HepG2 (cell line): Measurements from ENCODE around the gene GPC6. TPM values are rescaled to one million over a fixed set of nuclear protein-coding genes. Genes with fewer than 3 reads are reported as not detected.

Experiments used
- ARID4A ChIP-seq: sonication (generic); formaldehyde crosslinking; IDR thresholded peaks from 2 replicates; pipeline ENCODE4 v1.5.0; 2020; ENCODE audit warnings: mild to moderate bottlenecking, missing genetic modification reagents, borderline replicate concordance
- DPF2 ChIP-seq: sonication (generic); formaldehyde crosslinking; IDR thresholded peaks from 2 replicates; pipeline ENCODE4 v1.4.0; 2020; ENCODE audit warnings: mild to moderate bottlenecking, low read depth, missing genetic modification reagents, borderline replicate concordance
- FOXK1 ChIP-seq: sonication (generic); formaldehyde crosslinking; IDR thresholded peaks from 2 replicates; pipeline ENCODE4 v1.4.0; 2020; ENCODE audit warnings: low read depth, missing genetic modification reagents, borderline replicate concordance
- GATAD1 ChIP-seq: IDR thresholded peaks from 2 replicates; pipeline ENCODE4 v1.6.1; 2016; ENCODE audit warnings: missing genetic modification reagents, missing compliant biosample characterization
- ISX ChIP-seq: sonication (generic); formaldehyde crosslinking; conservative IDR thresholded peaks from 2 replicates; pipeline ENCODE4 v1.5.0; 2020; ENCODE audit warnings: missing genetic modification reagents
- POGZ ChIP-seq: sonication (generic); formaldehyde crosslinking; IDR thresholded peaks from 2 replicates; pipeline ENCODE4 v1.4.0; 2020; ENCODE audit warnings: mild to moderate bottlenecking, missing genetic modification reagents
- PRDM15 ChIP-seq: sonication (generic); formaldehyde crosslinking; IDR thresholded peaks from 2 replicates; pipeline ENCODE4 v1.4.0; 2020; ENCODE audit warnings: missing genetic modification reagents
- SP140L ChIP-seq: sonication (generic); formaldehyde crosslinking; IDR thresholded peaks from 2 replicates; pipeline ENCODE4 v1.4.0; 2020; ENCODE audit warnings: missing genetic modification reagents, borderline replicate concordance
- TARDBP ChIP-seq: sonication (generic); formaldehyde crosslinking; IDR thresholded peaks from 2 replicates; pipeline ENCODE4 v1.8.0; 2022; ENCODE audit warnings: mild to moderate bottlenecking, missing genetic modification reagents
- ZNF124 ChIP-seq: sonication (generic); formaldehyde crosslinking; IDR thresholded peaks from 2 replicates; pipeline ENCODE4 v1.4.0; 2020; ENCODE audit warnings: missing genetic modification reagents
- ZNF251 ChIP-seq: sonication (generic); formaldehyde crosslinking; IDR thresholded peaks from 2 replicates; pipeline ENCODE4 v1.9.0; 2021; ENCODE audit warnings: mild to moderate bottlenecking, missing genetic modification reagents
- ZNF292 ChIP-seq: sonication (generic); formaldehyde crosslinking; IDR thresholded peaks from 2 replicates; pipeline ENCODE4 v1.8.1; 2022; ENCODE audit warnings: mild to moderate bottlenecking, low read depth, missing genetic modification reagents, borderline replicate concordance
- ZNF550 ChIP-seq: sonication (generic); formaldehyde crosslinking; IDR thresholded peaks from 2 replicates; pipeline ENCODE4 v1.4.0; 2020; ENCODE audit warnings: mild to moderate bottlenecking, missing genetic modification reagents, borderline replicate concordance
- ZNF652 ChIP-seq: IDR thresholded peaks from 2 replicates; pipeline ENCODE4 v1.6.1; 2016; ENCODE audit warnings: low read depth, borderline replicate concordance
- ZNF7 ChIP-seq: IDR thresholded peaks from 2 replicates; pipeline ENCODE4 v1.6.1; 2016; ENCODE audit warnings: missing biosample characterization, missing genetic modification reagents
- ZNF83 ChIP-seq: sonication (generic); formaldehyde crosslinking; IDR thresholded peaks from 2 replicates; pipeline ENCODE4 v1.4.0; 2020; ENCODE audit warnings: missing genetic modification reagents, mild to moderate bottlenecking, borderline replicate concordance
- polyA plus RNA-seq, 8 experiments: library from polyadenylated mRNA; depleted of rRNA in 3 of 8; stranded (reverse) in 7 of 8; unstranded in 1 of 8; fragments of >200 nt; fragmentation: Illumina TruSeq in 4 of 8; extraction: Trizol in 4 of 8; gene quantifications; 2 replicates each; pipeline versions ENCODE4 v1.2.1 to v1.2.3, GENCODE V29; 2011 to 2016; ENCODE audit warnings: low read depth in 4 of 8, missing spikeins in 1 of 8, mixed read lengths in 1 of 8; ENCODE audit not compliant: insufficient read depth in 1 of 8
- total RNA-seq, 5 experiments: library from RNA; depleted of rRNA; stranded (reverse); fragments of >200 nt; fragmentation: Illumina TruSeq; extraction: Trizol; gene quantifications; 2 replicates each; pipeline ENCODE4 v1.2.3, GENCODE V29; 2016; ENCODE audit warnings: low read depth in 1 of 5
- TF ChIP-seq, protein P1 (sequence below): fragments of 450-650 bp; IDR thresholded peaks from 2 replicates; pipeline ENCODE4 v1.6.1; 2016
- TF ChIP-seq, protein P2 (sequence below): sonication (generic); formaldehyde crosslinking; IDR thresholded peaks from 2 replicates; pipeline ENCODE4 v1.4.0; 2020; ENCODE audit warnings: missing genetic modification reagents

GPC6 gene
- total and polyA plus RNA-seq, 2 of the 13 experiments (the other 11 are each of a cell fraction or from before 2014, with no cell fraction given), result 24.5 to 33.9 TPM

DNA sequence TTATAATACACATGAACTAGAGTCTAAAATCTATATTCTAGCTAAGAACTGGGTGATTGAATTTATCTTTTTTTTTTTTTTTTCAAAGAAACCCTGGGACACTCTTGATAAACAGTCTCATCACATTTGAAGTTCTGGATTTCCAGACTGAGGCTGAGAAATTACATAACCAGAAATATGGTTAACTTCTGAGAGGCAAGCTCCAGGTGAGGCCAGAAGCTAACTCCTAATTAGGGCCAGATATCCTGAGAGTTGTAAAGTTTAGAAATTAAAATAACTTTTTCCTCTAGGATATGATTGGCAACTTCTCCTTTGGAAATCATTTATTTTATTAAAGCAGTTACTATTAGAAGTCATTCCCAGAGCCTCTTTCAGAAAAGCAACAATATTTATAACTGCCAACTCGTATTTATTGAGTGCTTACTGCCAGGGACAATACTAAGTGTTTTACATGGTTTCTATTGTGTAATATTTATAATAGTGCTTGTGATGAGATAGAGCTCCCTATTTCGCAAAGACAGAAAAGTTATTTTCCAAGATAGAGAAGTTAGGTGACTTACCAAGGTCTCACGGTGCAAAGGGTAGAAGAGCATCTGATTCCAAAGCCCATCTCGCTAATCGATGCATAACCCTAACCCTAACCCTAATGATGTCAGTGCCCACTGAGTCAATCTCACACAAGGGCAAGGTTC lies 1065.2 kb downstream of the GPC6 start (continued):
- peak; percentile 90 for TF ChIP-seq FOXK1
- no peak for TF ChIP-seq ZNF292 (CRISPR knock-in tag)
- TF ChIP-seq ZNF251 (CRISPR knock-in tag), result no peak
- TF ChIP-seq GATAD1 (CRISPR knock-in tag), result peak; percentile 59; the same call in 1 of the 2 replicates
- peak; percentile 60; the same call in 1 of the 2 replicates for TF ChIP-seq ZNF124 (CRISPR knock-in tag)
- TF ChIP-seq ZNF550 (CRISPR knock-in tag), result no peak
- TF ChIP-seq, protein P1, sequence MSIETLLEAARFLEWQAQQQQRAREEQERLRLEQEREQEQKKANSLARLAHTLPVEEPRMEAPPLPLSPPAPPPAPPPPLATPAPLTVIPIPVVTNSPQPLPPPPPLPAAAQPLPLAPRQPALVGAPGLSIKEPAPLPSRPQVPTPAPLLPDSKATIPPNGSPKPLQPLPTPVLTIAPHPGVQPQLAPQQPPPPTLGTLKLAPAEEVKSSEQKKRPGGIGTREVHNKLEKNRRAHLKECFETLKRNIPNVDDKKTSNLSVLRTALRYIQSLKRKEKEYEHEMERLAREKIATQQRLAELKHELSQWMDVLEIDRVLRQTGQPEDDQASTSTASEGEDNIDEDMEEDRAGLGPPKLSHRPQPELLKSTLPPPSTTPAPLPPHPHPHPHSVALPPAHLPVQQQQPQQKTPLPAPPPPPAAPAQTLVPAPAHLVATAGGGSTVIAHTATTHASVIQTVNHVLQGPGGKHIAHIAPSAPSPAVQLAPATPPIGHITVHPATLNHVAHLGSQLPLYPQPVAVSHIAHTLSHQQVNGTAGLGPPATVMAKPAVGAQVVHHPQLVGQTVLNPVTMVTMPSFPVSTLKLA, result no peak
- peak; percentile 92 for TF ChIP-seq DPF2
- TF ChIP-seq ARID4A (CRISPR knock-in tag), result peak; percentile 42; the same call in 1 of the 2 replicates
- no peak for TF ChIP-seq ZNF7 (CRISPR knock-in tag)
- peak; percentile 90 for TF ChIP-seq TARDBP (CRISPR knock-in tag)
- no peak for TF ChIP-seq ZNF83 (CRISPR knock-in tag)
- no peak for TF ChIP-seq ISX (CRISPR knock-in tag)
- TF ChIP-seq, protein P2, sequence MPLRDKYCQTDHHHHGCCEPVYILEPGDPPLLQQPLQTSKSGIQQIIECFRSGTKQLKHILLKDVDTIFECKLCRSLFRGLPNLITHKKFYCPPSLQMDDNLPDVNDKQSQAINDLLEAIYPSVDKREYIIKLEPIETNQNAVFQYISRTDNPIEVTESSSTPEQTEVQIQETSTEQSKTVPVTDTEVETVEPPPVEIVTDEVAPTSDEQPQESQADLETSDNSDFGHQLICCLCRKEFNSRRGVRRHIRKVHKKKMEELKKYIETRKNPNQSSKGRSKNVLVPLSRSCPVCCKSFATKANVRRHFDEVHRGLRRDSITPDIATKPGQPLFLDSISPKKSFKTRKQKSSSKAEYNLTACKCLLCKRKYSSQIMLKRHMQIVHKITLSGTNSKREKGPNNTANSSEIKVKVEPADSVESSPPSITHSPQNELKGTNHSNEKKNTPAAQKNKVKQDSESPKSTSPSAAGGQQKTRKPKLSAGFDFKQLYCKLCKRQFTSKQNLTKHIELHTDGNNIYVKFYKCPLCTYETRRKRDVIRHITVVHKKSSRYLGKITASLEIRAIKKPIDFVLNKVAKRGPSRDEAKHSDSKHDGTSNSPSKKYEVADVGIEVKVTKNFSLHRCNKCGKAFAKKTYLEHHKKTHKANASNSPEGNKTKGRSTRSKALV (CRISPR knock-in tag), result 0 out of 2 replicates have a peak, but pooled peaks have one; percentile 15
- TF ChIP-seq PRDM15 (CRISPR knock-in tag), result no peak
- peak; percentile 56; the same call in 1 of the 2 replicates for TF ChIP-seq SP140L
- TF ChIP-seq ZNF652 (CRISPR knock-in tag), result peak; percentile 77
- peak; percentile 99 for TF ChIP-seq POGZ (CRISPR knock-in tag)
